GM12892 (cell line): ENCODE measurements around the gene FARP2.

Experiments
- POLR2A ChIP-seq: IDR thresholded peaks from 2 replicates; pipeline ENCODE4 v1.6.1; 2011; ENCODE audit warnings: low read depth, low read length, control low read depth
- POLR2AphosphoS5 ChIP-seq: IDR thresholded peaks from 2 replicates; pipeline ENCODE4 v1.6.1; 2011; ENCODE audit warnings: low read depth, low read length, control low read depth

- TF ChIP-seq POLR2A (no peak), POLR2AphosphoS5 (no peak)
Measured at GRCh38 chr2:241320394-241320793, 35.7 kb upstream of the FARP2 start.
